Suprapubic skin (tissue), 4 donors: ENCODE results near the gene ZNF182. TPM values are rescaled to one million over a fixed set of nuclear protein-coding genes. Genes with fewer than 3 reads are reported as not detected.
"Not testable (repeated sequence)": the region's sequence is repeated elsewhere in the genome, so short reads cannot be mapped to it uniquely, and the experiment has no call there.

Source experiments
- DNase-seq, 2 donors: peaks; one replicate each; pipeline ENCODE4 v3.0.0-alpha.2; 2019; ENCODE audit warnings: low spot score in 2 of 2
- H3K27ac ChIP-seq: fragments of 200-600 bp; sonication (generic); one replicate; pipeline ENCODE4 v1.5.1; 2019
- H3K27me3 ChIP-seq: fragments of 200-600 bp; sonication (generic); one replicate; pipeline ENCODE4 v1.5.1; 2019
- H3K36me3 ChIP-seq: fragments of 200-600 bp; sonication (generic); one replicate; pipeline ENCODE4 v1.5.1; 2019
- H3K4me1 ChIP-seq: fragments of 200-600 bp; sonication (generic); one replicate; pipeline ENCODE4 v1.5.1; 2019
- H3K4me3 ChIP-seq: fragments of 200-600 bp; sonication (generic); one replicate; pipeline ENCODE4 v1.5.1; 2019; ENCODE audit warnings: mild to moderate bottlenecking
- H3K9me3 ChIP-seq: fragments of 200-600 bp; sonication (generic); one replicate; pipeline ENCODE4 v1.5.1; 2019
- CTCF ChIP-seq, 2 donors: fragments of 200-600 bp in 1 of 2; fragments of 450-650 bp in 1 of 2; sonication (generic) in 1 of 2; IDR thresholded peaks; one replicate each; pipeline ENCODE4 v1.5.1; 2016 to 2019; ENCODE audit warnings: antibody characterized with exemption in 2 of 2, mild to moderate bottlenecking in 1 of 2, moderate library complexity in 1 of 2
- EP300 ChIP-seq: sonication (generic); formaldehyde crosslinking; IDR thresholded peaks from one replicate; pipeline ENCODE4 v1.6.1; 2017; ENCODE audit warnings: antibody characterized with exemption
- POLR2A ChIP-seq, 2 donors: fragments of 450-650 bp; IDR thresholded peaks; one replicate each; pipeline ENCODE4 v1.6.1; 2017; ENCODE audit warnings: antibody characterized with exemption in 2 of 2, mild to moderate bottlenecking in 2 of 2, moderate library complexity in 2 of 2
- POLR2AphosphoS5 ChIP-seq, 3 donors: sonication (generic); formaldehyde crosslinking; IDR thresholded peaks; one replicate each; pipeline ENCODE4 v1.6.1; 2017; ENCODE audit warnings: antibody characterized with exemption in 3 of 3
- WGBS: methylation state at CpG from one replicate; pipeline ENCODE4 v1.1.5; 2018; 5-methylcytosine and 5-hydroxymethylcytosine counted together
- total RNA-seq, 4 donors: library from RNA; depleted of rRNA; stranded (reverse); fragments of >200 nt; gene quantifications; one replicate each; pipeline ENCODE4 v1.1.0, GENCODE V29; 2016

Gene ZNF182
- total RNA-seq, 4 donors from 2014 or later: 2.1 to 6.7 (median 3.3) TPM

GRCh38 chrX:47991263-47992094, 12.3 kb downstream of the ZNF182 start:
- Histone ChIP-seq H3K36me3 (peaks cover 13% of the 10 kb centered on the region), H3K4me3 (no peak overlapping the region), H3K27ac (no peak overlapping the region), H3K27me3 (no peaks in the 10 kb centered on the region), H3K9me3 (no peaks in the 10 kb centered on the region), H3K4me1 (no peaks in the 10 kb centered on the region)
- no peak for DNase-seq
- 70% methylated on average over 5 of the region's 5 CpGs for WGBS
- TF ChIP-seq POLR2AphosphoS5 (IDR thresholded peaks at IDR 0.05) (no peak), EP300 (no peak), CTCF (IDR thresholded peaks at IDR 0.05) (no peak), POLR2A (IDR thresholded peaks at IDR 0.05) (no peak)

GRCh38 chrX:47976254-47977151, 27.3 kb downstream of the ZNF182 start:
- Histone ChIP-seq H3K27ac (no peak overlapping the region), H3K9me3 (peaks cover 4% of the 10 kb centered on the region), H3K36me3 (peaks cover 38% of the 10 kb centered on the region), H3K27me3 (no peaks in the 10 kb centered on the region), H3K4me1 (no peaks in the 10 kb centered on the region), H3K4me3 (no peak overlapping the region)
- TF ChIP-seq POLR2A (IDR thresholded peaks at IDR 0.05): no peak
- no peak for TF ChIP-seq EP300
- TF ChIP-seq POLR2AphosphoS5 (IDR thresholded peaks at IDR 0.05): no peak
- TF ChIP-seq CTCF (IDR thresholded peaks at IDR 0.05): no peak
- 93% methylated on average over 6 of the region's 6 CpGs for WGBS
- no peak for DNase-seq

- no peak for DNase-seq
- no peak for TF ChIP-seq CTCF (IDR thresholded peaks at IDR 0.05)
- no peak for TF ChIP-seq POLR2A (IDR thresholded peaks at IDR 0.05)
- no peak for TF ChIP-seq POLR2AphosphoS5 (IDR thresholded peaks at IDR 0.05)
- Histone ChIP-seq H3K36me3 (peaks cover 15% of the 10 kb centered on the region), H3K4me3 (no peak overlapping the region), H3K4me1 (no peaks in the 10 kb centered on the region), H3K27me3 (no peaks in the 10 kb centered on the region), H3K27ac (no peak overlapping the region), H3K9me3 (peaks cover 4% of the 10 kb centered on the region)
- WGBS: 95% methylated on average over 3 of the region's 3 CpGs
Measured at GRCh38 chrX:47973235-47973634, 30.6 kb downstream of the ZNF182 start.

- not testable (repeated sequence) for DNase-seq, H3K4me3 ChIP-seq, H3K4me1 ChIP-seq, H3K9me3 ChIP-seq, H3K36me3 ChIP-seq, H3K27me3 ChIP-seq, H3K27ac ChIP-seq
- WGBS: 89% methylated on average over 12 of the region's 14 CpGs
Measured at GRCh38 chrX:47965526-47965925, 38.3 kb downstream of the ZNF182 start.

GRCh38 chrX:47961830-47962229, 42.0 kb downstream of the ZNF182 start:
- 70% methylated on average over 6 of the region's 6 CpGs for WGBS
- H3K4me1 ChIP-seq, DNase-seq, H3K4me3 ChIP-seq, H3K27me3 ChIP-seq, H3K36me3 ChIP-seq, H3K27ac ChIP-seq, H3K9me3 ChIP-seq: not testable (repeated sequence)

GRCh38 chrX:47960406-47960805, 43.4 kb downstream of the ZNF182 start:
- TF ChIP-seq POLR2AphosphoS5 (IDR thresholded peaks at IDR 0.05) (no peak), CTCF (IDR thresholded peaks at IDR 0.05) (no peak), EP300 (no peak)
- Histone ChIP-seq H3K27ac (no peak overlapping the region), H3K9me3 (no peaks in the 10 kb centered on the region), H3K27me3 (no peaks in the 10 kb centered on the region), H3K4me3 (no peak overlapping the region), H3K36me3 (no peaks in the 10 kb centered on the region), H3K4me1 (no peaks in the 10 kb centered on the region)
- DNase-seq: no peak
- 56% methylated on average over 2 of the region's 2 CpGs for WGBS
